Vagina (tissue), 2 donors: ENCODE results near the gene CHIT1. TPM values are rescaled to one million over a fixed set of nuclear protein-coding genes. Genes with fewer than 3 reads are reported as not detected.
"Not testable (repeated sequence)": the region's sequence is repeated elsewhere in the genome, so short reads cannot be mapped to it uniquely, and the experiment has no call there.

ENCODE experiments used
- DNase-seq, 2 donors: peaks; one replicate each; pipeline ENCODE4 v3.0.0-alpha.2; 2017; ENCODE audit errors: extremely low spot score in 2 of 2
- H3K27ac ChIP-seq: fragments of 200-600 bp; sonication (generic); one replicate; pipeline ENCODE4 v1.5.1; 2019
- H3K27me3 ChIP-seq: fragments of 200-600 bp; sonication (generic); one replicate; pipeline ENCODE4 v1.5.1; 2019
- H3K36me3 ChIP-seq, 2 donors: fragments of 200-600 bp; sonication (generic); one replicate each; pipeline ENCODE4 v1.5.1; 2017 to 2019
- H3K4me1 ChIP-seq: fragments of 200-600 bp; sonication (generic); one replicate; pipeline ENCODE4 v1.5.1; 2019
- H3K4me3 ChIP-seq, 2 donors: fragments of 200-600 bp; sonication (generic); 1 replicate in 1 of 2; 2 replicates in 1 of 2; pipeline ENCODE4 v1.5.1; 2016 to 2019
- H3K9me3 ChIP-seq: fragments of 200-600 bp; sonication (generic); one replicate; pipeline ENCODE4 v1.5.1; 2019
- POLR2A ChIP-seq, 2 donors: fragments of 450-650 bp; IDR thresholded peaks; one replicate each; pipeline ENCODE4 v1.6.1; 2017; ENCODE audit warnings: antibody characterized with exemption in 2 of 2, mild to moderate bottlenecking in 2 of 2, moderate library complexity in 2 of 2
- POLR2AphosphoS5 ChIP-seq, 2 donors: sonication (generic); formaldehyde crosslinking; IDR thresholded peaks; one replicate each; pipeline ENCODE4 v1.9.0; 2017; ENCODE audit warnings: antibody characterized with exemption in 2 of 2, mild to moderate bottlenecking in 2 of 2, low read depth in 1 of 2; ENCODE audit not compliant: insufficient read depth in 1 of 2
- intact Hi-C: fragments of 100-400 bp; cut with DNase I; formaldehyde crosslinking; loops from one replicate; pipeline ENCODE4 v1.15.1; 2023
- total RNA-seq: library from RNA; depleted of rRNA; stranded (reverse); fragments of >200 nt; gene quantifications from one replicate; pipeline ENCODE4 v1.2.3, GENCODE V29; 2016
- TF ChIP-seq, protein P1 (sequence below), 3 experiments: fragments of 450-650 bp in 2 of 3; fragments of 200-600 bp in 1 of 3; sonication (generic) in 1 of 3; IDR thresholded peaks; one replicate each; pipeline ENCODE4 v1.5.1; 2017 to 2019; ENCODE audit warnings: antibody characterized with exemption in 3 of 3, mild to moderate bottlenecking in 2 of 3, moderate library complexity in 2 of 3

The CHIT1 gene
- total RNA-seq, 1 donor from 2014 or later: not detected

DNA sequence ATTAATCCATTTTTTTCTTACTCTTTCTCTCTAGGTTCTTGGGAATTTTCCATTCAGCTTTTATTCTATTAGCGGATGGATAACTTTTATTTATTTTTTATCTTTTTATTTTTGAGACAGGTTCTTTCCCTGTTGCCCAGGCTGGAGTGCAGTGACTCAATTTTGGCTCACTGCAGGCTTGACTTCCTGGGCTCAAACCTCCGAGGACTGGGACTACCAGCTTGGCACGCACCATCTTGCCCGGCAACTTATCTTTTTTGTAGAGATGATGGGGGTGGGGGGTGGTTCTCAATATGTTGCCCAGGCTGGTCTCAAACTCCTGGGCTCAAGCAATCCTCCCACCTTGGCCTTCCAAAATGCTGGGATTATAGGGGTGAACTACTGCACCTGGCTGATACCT lies 36.1 kb upstream of the CHIT1 start:
- no peaks in the 10 kb centered on the region for H3K9me3 ChIP-seq
- no peaks in the 10 kb centered on the region for H3K36me3 ChIP-seq
- DNase-seq: no peak
- intact Hi-C loops: no loop called here
- H3K27ac ChIP-seq: no peak overlapping the region
- no peaks in the 10 kb centered on the region for H3K27me3 ChIP-seq
- TF ChIP-seq, protein P1, sequence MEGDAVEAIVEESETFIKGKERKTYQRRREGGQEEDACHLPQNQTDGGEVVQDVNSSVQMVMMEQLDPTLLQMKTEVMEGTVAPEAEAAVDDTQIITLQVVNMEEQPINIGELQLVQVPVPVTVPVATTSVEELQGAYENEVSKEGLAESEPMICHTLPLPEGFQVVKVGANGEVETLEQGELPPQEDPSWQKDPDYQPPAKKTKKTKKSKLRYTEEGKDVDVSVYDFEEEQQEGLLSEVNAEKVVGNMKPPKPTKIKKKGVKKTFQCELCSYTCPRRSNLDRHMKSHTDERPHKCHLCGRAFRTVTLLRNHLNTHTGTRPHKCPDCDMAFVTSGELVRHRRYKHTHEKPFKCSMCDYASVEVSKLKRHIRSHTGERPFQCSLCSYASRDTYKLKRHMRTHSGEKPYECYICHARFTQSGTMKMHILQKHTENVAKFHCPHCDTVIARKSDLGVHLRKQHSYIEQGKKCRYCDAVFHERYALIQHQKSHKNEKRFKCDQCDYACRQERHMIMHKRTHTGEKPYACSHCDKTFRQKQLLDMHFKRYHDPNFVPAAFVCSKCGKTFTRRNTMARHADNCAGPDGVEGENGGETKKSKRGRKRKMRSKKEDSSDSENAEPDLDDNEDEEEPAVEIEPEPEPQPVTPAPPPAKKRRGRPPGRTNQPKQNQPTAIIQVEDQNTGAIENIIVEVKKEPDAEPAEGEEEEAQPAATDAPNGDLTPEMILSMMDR (IDR thresholded peaks at IDR 0.05): no peak
- no peak for TF ChIP-seq POLR2AphosphoS5 (IDR thresholded peaks at IDR 0.05; ENCODE audit: insufficient read depth in 1 of 2, low read depth in 1 of 2)
- no peak for TF ChIP-seq POLR2A (IDR thresholded peaks at IDR 0.05)
- H3K4me3 ChIP-seq: no peak overlapping the region
- H3K4me1 ChIP-seq: peaks cover 6% of the 10 kb centered on the region

DNA sequence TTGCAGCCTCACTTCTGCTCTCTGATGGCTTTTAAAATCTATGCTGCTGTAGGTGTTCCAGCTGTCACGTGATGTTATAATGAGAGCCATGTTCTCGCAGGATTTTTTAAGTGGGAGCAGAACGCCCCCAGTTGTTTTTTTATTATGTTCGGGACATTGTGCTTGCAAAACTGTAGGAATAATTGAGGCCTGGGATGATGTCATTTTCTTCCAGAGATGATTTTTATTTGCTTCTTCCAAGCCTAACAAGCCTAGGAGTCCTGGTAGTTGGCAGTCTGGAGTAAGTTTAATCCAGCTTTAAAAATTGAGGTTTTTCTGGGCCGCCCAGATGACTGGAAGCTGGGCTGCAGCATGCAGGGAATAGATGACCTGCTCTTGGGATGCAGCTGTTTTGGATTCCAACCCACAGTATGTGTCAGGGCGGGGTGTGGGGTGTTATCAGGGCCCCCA lies 34.6 kb upstream of the CHIT1 start:
- Histone ChIP-seq H3K27ac (peak overlapping the region; percentile 72), H3K36me3 (no peaks in the 10 kb centered on the region), H3K4me1 (peaks cover 6% of the 10 kb centered on the region), H3K9me3 (no peaks in the 10 kb centered on the region), H3K4me3 (no peak overlapping the region), H3K27me3 (no peaks in the 10 kb centered on the region)
- intact Hi-C loops: no loop called here
- TF ChIP-seq POLR2A (IDR thresholded peaks at IDR 0.05): no peak
- TF ChIP-seq POLR2AphosphoS5 (IDR thresholded peaks at IDR 0.05; ENCODE audit: insufficient read depth in 1 of 2, low read depth in 1 of 2): peak in 1 of 2 donors; percentile 41
- DNase-seq: peak in 1 of 2 donors; percentile 87

DNA sequence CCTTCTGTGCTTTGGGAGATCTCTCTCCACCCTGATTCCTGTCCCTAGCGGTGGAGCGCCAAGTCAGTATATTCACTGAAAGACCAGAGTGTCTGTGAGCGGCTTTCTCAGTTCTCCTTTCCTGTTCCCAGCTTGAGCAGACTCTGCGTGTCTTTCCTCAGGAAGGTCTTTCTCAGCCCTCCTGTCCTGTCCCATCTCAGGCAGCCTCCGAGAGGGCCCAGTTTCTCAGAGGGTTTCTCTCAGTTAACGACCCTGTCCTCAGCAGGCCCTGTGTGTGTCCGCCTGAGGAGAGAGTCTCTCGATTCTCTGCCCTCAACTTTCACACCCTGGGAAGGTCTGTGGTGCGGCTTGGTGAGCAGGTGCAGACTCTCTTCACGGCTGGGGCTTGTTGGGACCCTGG lies 34.0 kb upstream of the CHIT1 start:
- peaks cover 6% of the 10 kb centered on the region for H3K4me1 ChIP-seq
- no peak for TF ChIP-seq POLR2AphosphoS5 (IDR thresholded peaks at IDR 0.05; ENCODE audit: insufficient read depth in 1 of 2, low read depth in 1 of 2)
- TF ChIP-seq, protein P1 (IDR thresholded peaks at IDR 0.05): no peak
- TF ChIP-seq POLR2A (IDR thresholded peaks at IDR 0.05): no peak
- intact Hi-C loops: no loop called here
- H3K36me3 ChIP-seq: no peaks in the 10 kb centered on the region
- H3K27ac ChIP-seq: peak overlapping the region; percentile 72
- no peaks in the 10 kb centered on the region for H3K9me3 ChIP-seq
- no peaks in the 10 kb centered on the region for H3K27me3 ChIP-seq
- peak in 1 of 2 donors; percentile 87 for DNase-seq
- no peak overlapping the region for H3K4me3 ChIP-seq

DNA sequence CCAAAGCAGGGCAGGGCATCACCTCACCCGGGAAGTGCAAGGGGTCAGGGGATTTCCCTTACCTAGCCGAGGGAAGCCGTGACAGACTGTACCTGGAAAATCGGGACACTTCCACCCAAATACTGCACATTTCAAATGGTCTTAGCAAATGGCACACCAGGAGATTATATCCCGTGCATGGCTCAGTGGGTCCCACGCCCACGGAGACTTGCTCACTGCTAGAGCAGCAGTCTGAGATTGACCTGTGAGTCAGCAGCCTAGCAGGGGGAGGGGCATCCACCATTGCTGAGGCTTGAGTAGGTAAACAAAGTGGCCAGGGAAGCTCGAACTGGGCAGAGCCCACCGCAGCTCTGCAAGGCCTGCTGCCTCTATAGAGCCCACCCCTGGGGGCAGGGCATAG lies 27.2 kb upstream of the CHIT1 start:
- H3K36me3 ChIP-seq, H3K4me1 ChIP-seq, H3K9me3 ChIP-seq, H3K27me3 ChIP-seq, DNase-seq, H3K27ac ChIP-seq, H3K4me3 ChIP-seq, intact Hi-C loops: not testable (repeated sequence)

DNA sequence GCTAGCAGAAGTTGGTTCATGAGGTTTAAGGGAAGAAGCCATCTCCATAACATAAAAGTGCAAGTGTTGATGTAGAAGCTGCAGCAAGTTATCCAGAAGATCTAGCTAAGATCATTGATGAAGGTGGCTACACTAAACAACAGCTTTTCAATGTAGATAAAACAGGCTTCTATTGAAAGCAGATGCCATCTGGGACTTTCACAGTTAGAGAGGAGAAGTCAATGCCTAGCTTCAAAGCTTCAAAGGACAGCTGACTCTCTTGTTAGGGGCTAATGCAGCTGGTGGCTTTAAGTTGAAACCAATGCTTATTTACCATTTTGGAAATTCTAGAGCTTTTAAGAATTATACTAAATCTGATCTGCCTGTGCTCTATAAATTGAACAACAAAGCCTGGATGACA lies 25.3 kb upstream of the CHIT1 start:
- H3K4me1 ChIP-seq, DNase-seq, H3K9me3 ChIP-seq, H3K36me3 ChIP-seq, intact Hi-C loops, H3K4me3 ChIP-seq, H3K27ac ChIP-seq, H3K27me3 ChIP-seq: not testable (repeated sequence)

DNA sequence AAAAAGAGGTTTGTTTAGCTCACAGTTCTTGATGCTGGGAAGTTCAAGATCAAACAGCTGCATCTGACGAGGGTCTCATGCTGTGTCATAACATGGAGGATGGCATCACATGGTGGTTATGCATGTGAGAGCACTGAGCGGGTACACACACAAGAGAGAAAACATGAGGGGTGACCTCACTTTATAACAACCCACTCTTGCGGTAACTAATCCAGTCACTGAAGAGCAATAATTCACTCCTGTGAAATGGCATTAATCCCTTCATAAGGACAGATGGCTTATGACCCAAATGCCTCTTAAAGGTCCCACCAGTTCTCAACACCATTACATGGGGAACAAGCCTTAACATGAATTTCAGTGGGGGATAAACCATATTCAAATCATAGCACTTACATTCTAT lies 23.2 kb upstream of the CHIT1 start:
- intact Hi-C loops: no loop called here
- no peak for DNase-seq
- Histone ChIP-seq H3K27me3 (no peaks in the 10 kb centered on the region), H3K27ac (no peak overlapping the region), H3K4me3 (no peak overlapping the region), H3K36me3 (no peaks in the 10 kb centered on the region), H3K4me1 (no peaks in the 10 kb centered on the region), H3K9me3 (no peaks in the 10 kb centered on the region)
- no peak for TF ChIP-seq POLR2A (IDR thresholded peaks at IDR 0.05)
- TF ChIP-seq POLR2AphosphoS5 (IDR thresholded peaks at IDR 0.05; ENCODE audit: insufficient read depth in 1 of 2, low read depth in 1 of 2): no peak
- TF ChIP-seq, protein P1 (IDR thresholded peaks at IDR 0.05): no peak

DNA sequence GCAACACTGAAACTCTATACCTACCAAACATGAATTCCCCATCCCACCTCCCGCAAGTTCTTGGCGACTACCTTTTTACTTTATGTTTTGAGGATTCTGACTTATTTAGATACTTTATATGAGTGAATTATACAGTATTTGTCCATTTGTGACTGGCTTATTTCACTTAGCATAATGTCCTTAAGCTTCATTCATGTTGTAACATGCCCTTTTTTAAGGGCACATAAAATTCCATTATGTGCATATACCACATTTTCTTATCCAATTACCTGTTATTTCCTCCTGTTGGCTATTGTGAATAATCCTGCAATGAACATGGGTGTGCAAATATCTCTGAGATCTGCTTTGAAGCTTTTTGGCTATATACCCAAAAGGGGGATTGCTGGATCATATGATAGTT lies 22.0 kb upstream of the CHIT1 start:
- TF ChIP-seq POLR2AphosphoS5 (IDR thresholded peaks at IDR 0.05; ENCODE audit: insufficient read depth in 1 of 2, low read depth in 1 of 2) (no peak), POLR2A (IDR thresholded peaks at IDR 0.05) (no peak)
- TF ChIP-seq, protein P1 (IDR thresholded peaks at IDR 0.05): no peak

More for the DNA sequence above, 22.0 kb upstream of the CHIT1 start:
- no peaks in the 10 kb centered on the region for H3K36me3 ChIP-seq
- no peaks in the 10 kb centered on the region for H3K9me3 ChIP-seq
- DNase-seq: no peak
- H3K27ac ChIP-seq: no peak overlapping the region
- H3K27me3 ChIP-seq: no peaks in the 10 kb centered on the region
- H3K4me3 ChIP-seq: no peak overlapping the region
- intact Hi-C loops: no loop called here
- no peaks in the 10 kb centered on the region for H3K4me1 ChIP-seq
